Uterus (tissue), 4 donors: ENCODE results near the gene KCTD3. TPM values are rescaled to one million over a fixed set of nuclear protein-coding genes. Genes with fewer than 3 reads are reported as not detected.

Experiments
- DNase-seq, 2 donors: peaks; one replicate each; pipeline ENCODE4 v3.0.0-alpha.2; 2019 to 2020
- H3K27ac ChIP-seq, 2 donors: fragments of 200-600 bp; sonication (generic); 1 replicate in 1 of 2; 2 replicates in 1 of 2; pipeline ENCODE4 v1.5.1; 2016 to 2018
- H3K27me3 ChIP-seq, 2 donors: fragments of 200-600 bp; sonication (generic); one replicate each; pipeline ENCODE4 v1.5.1; 2018 to 2019; ENCODE audit warnings: control low read depth in 1 of 2
- H3K36me3 ChIP-seq, 2 donors: fragments of 200-600 bp; sonication (generic); one replicate each; pipeline ENCODE4 v1.5.1; 2019; ENCODE audit warnings: control low read depth in 1 of 2
- H3K4me1 ChIP-seq, 2 donors: fragments of 200-600 bp; sonication (generic); one replicate each; pipeline ENCODE4 v1.5.1; 2018 to 2019; ENCODE audit warnings: control low read depth in 1 of 2
- H3K4me3 ChIP-seq, 2 donors: fragments of 200-600 bp; sonication (generic); 1 replicate in 1 of 2; 2 replicates in 1 of 2; pipeline ENCODE4 v1.5.1; 2018 to 2019; ENCODE audit warnings: mild to moderate bottlenecking in 1 of 2
- H3K9me3 ChIP-seq, 2 donors: fragments of 200-600 bp; sonication (generic); one replicate each; pipeline ENCODE4 v1.5.1; 2019; ENCODE audit warnings: control low read depth in 1 of 2
- CTCF ChIP-seq, 4 experiments: fragments of 200-600 bp in 2 of 4; fragments of 450-650 bp in 2 of 4; sonication (generic) in 2 of 4; IDR thresholded peaks; one replicate each; pipeline ENCODE4 v1.5.1; 2016 to 2019; ENCODE audit warnings: antibody characterized with exemption in 4 of 4, mild to moderate bottlenecking in 2 of 4, moderate library complexity in 1 of 4
- POLR2A ChIP-seq, 2 donors: fragments of 450-650 bp; IDR thresholded peaks; one replicate each; pipeline ENCODE4 v1.6.1; 2016; ENCODE audit warnings: antibody characterized with exemption in 2 of 2, mild to moderate bottlenecking in 1 of 2, moderate library complexity in 1 of 2
- intact Hi-C: fragments of 100-400 bp; cut with DNase I; formaldehyde crosslinking; loops from one replicate; pipeline ENCODE4 v1.15.1; 2023; ENCODE audit warnings: low total_unique reads
- small RNA-seq: library from RNA; depleted of rRNA; stranded (forward); fragments of <200 nt; gene quantifications from one replicate; pipeline ENCODE3, GENCODE V24; 2016
- total RNA-seq, 4 donors: library from RNA; depleted of rRNA in 3 of 4; stranded (reverse); fragments of >200 nt in 3 of 4; gene quantifications; one replicate each; pipeline versions ENCODE4 v1.1.0 to v1.2.4, GENCODE V29; 2014 to 2023
- donor health status: DM: yes; HTN: yes; CAD: no.

KCTD3 gene
- total RNA-seq, 4 donors from 2014 or later: 43.2 to 92.4 (median 53.7) TPM

- H3K27me3 ChIP-seq: no peaks in the 10 kb centered on the region
- no peak for DNase-seq
- intact Hi-C loops: no loop called here
- H3K4me1 ChIP-seq: no peaks in the 10 kb centered on the region
- H3K4me3 ChIP-seq: no peak overlapping the region
- H3K27ac ChIP-seq: no peak overlapping the region
- no peaks in the 10 kb centered on the region for H3K9me3 ChIP-seq
- TF ChIP-seq CTCF (IDR thresholded peaks at IDR 0.05): no peak
- TF ChIP-seq POLR2A (IDR thresholded peaks at IDR 0.05): no peak
- H3K36me3 ChIP-seq: no peaks in the 10 kb centered on the region
Observed at GRCh38 chr1:215669806-215670491, 102.8 kb downstream of the KCTD3 start.

Small RNA genes lying within 50 kb of the gene (small RNA-seq; reads per million reads assigned to genes)
- not detected for gene RF00108
